Astrocyte of the spinal cord (primary cell): Measurements from ENCODE around the gene PSTK.

ENCODE experiments used
- DNase-seq: peaks from one replicate; pipeline ENCODE4 v3.0.0; 2011; ENCODE audit warnings: low read depth, low spot score
- H3K4me3 ChIP-seq: 2 replicates; pipeline ENCODE4 v1.5.1; 2011; ENCODE audit warnings: low read depth, mild to moderate bottlenecking, low read length, moderate library complexity
- CTCF ChIP-seq: IDR thresholded peaks from 2 replicates; pipeline ENCODE4 v1.5.1; 2012; ENCODE audit warnings: low read depth, mild to moderate bottlenecking, low read length, inconsistent platforms
- in situ Hi-C: cut with HindIII; loops from 2 replicates; pipeline ENCODE4 v1.10.0; 2017; ENCODE audit warnings: low sequenced_read_pairs

PSTK gene

GRCh38 chr10:123008355-123009104 lies 28.3 kb downstream of the PSTK start, which contains the start of the genes ACADSB and IKZF5:
ACADSB (plus strand) TSS chr10:123009006; CDS start chr10:123009030, 24 bp downstream.
IKZF5 (minus strand) TSS chr10:123008795; CDS start chr10:122998625, 10,170 bp downstream.
- peak within 1 kb of the TSS; percentile 97 for H3K4me3 ChIP-seq
- in situ Hi-C loops, result no loop called here
- TF ChIP-seq CTCF, result no peak
- DNase-seq, result peak; percentile 98

DNA sequence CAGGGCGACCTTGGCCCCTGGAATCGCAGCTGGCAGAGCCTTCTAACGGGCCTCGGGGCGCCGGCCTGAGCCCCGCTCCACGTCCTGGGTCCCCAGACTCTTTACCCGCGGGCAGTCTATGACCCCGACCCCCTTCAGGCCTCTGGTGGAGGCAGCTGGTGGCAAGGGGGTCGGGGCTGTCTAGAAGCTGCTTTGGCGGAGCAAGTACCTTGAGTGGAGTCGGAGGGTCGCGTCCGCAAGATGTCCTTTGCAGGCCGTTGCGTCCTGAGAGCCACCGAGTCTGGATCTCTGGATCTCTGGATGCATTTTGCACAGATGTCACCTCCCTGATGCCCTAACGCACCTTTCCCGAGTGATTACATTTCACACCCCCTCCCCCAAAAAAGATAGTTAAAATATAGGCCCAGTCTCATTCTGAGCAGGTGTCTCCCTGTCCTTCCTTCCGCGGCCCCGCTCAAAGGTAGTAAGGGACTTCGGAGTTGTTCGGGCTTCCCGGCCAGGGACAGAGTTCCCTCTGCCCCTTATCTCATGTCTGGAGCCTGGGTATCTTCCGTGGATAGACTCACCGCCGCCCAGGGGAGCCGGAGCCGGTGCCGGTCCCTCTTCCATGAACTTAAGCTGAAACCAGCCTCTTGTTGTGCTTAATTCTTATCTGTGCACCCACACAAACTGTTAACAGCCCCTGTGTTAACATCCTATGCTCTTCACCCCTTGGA lies 29.1 kb downstream of the PSTK start:
- no peak for TF ChIP-seq CTCF
- in situ Hi-C loops, result no loop called here
- DNase-seq, result peak; percentile 17
- peak overlapping the region; percentile 97 for H3K4me3 ChIP-seq

- in situ Hi-C loops, result no loop called here
- H3K4me3 ChIP-seq, result no peak overlapping the region
- no peak for TF ChIP-seq CTCF
- no peak for DNase-seq
Measured at GRCh38 chr10:123011987-123012386, 31.8 kb downstream of the PSTK start.

GRCh38 chr10:123013456-123014419 lies 33.5 kb downstream of the PSTK start:
- no peak for DNase-seq
- in situ Hi-C loops, result no loop called here
- H3K4me3 ChIP-seq, result no peak overlapping the region
- no peak for TF ChIP-seq CTCF

- H3K4me3 ChIP-seq, result no peak overlapping the region
- in situ Hi-C loops, result no loop called here
- no peak for TF ChIP-seq CTCF
- no peak for DNase-seq
Measured at GRCh38 chr10:123014772-123015171, 34.6 kb downstream of the PSTK start.

- no peak for TF ChIP-seq CTCF
- in situ Hi-C loops, result no loop called here
- no peak for DNase-seq
- no peak overlapping the region for H3K4me3 ChIP-seq
Measured at GRCh38 chr10:123016228-123016627, 36.0 kb downstream of the PSTK start.
